NOMO-1 treated with DMSO at 0.1 percent for 48 hours (cell line): ENCODE data around the gene TPST2.

Experiments used
- DNase-seq: peaks from one replicate; lab custom pipeline; 2025; ENCODE audit not compliant: unreplicated experiment; lab: John Stamatoyannopoulos, UW

TPST2 gene

DNA sequence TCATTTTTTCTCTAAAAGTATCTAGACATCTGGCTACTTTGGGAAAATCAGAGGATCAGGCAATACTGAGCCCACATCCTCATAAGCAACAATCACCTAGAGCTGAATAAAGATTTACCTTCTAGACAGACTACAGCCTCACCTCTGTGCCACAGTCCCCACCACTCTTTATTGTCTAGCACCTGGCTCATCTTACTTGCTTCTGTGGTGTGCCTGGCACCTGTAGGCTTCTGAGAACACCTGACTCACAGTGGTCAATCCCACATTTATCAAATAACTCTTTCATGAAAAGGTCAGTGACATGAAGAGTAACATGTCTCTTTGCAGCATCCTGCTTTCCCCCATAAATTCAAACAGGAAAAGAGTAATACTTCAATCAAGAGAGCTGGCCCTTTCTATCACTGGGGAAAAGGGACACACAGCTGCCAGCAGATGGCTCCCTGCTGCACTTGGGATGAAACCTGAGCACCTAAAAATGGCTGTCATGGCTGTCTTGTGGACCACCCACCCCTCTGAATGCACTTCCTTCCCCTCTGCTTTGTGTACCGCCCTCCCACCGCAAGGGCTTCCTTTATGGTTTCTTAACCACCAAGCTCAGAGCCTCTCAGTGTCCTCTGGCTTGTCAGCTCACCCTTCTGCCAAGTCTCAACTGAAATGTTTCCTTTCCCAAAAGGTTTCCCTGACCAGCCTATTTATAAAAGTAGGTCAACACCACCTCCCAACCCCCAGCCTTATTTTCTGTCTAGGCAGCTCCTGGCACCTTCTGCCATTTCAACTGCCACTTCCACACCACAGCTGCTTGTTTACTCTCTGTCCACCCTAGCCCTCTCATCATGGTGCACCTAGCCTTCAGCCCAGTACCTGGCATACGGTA lies 87.0 kb downstream of the TPST2 start:
- peak; percentile 81 for DNase-seq

- DNase-seq: no peak
Measured at GRCh38 chr22:26501996-26502395, 87.9 kb downstream of the TPST2 start.

DNA sequence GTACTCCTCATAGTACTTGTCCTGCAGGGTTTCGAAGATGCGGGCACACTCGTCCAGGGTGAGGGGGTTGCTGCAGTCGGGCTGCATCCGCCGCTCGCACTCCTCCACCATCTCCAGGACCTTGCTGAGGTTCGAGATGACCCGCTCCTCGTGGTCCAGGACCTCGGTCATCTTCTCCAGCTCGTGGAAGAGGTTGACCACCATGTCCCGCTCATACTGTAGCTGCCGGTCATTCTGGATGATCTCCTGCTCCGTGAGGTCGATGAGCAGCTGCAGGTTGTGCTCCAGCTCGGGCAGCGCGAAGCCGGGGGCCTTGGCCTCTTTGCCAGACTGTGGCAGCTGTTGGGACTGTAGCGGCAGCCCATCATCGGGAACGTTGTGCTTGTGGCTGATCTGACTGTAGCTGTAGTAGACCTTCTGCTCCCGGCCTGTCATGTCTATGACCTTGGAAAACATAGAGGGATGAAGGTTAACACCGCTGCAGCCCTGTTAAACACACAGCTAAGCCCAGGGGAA lies 90.7 kb downstream of the TPST2 start:
- no peak for DNase-seq

- DNase-seq: no peak
Measured at GRCh38 chr22:26496456-26496855, 93.5 kb downstream of the TPST2 start.

DNA sequence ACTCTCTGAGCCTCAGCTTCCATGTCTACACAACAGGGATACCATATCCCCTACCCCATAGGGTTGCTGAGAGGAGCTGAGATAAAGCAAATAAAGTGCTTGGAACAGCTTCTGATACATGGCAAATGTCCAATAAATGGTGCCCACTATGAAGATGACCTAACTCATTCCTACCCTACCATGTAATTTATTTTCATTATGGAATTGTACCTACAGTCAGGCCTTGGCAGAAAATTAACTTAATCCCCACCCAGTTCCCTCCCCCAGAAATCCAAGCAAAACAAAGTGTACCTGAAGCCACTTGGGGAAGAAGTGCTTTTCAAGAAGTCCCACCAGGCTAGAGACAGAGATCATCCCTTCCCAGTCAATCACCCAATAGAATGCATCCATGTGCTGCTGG lies 95.4 kb downstream of the TPST2 start:
- DNase-seq: no peak

DNA sequence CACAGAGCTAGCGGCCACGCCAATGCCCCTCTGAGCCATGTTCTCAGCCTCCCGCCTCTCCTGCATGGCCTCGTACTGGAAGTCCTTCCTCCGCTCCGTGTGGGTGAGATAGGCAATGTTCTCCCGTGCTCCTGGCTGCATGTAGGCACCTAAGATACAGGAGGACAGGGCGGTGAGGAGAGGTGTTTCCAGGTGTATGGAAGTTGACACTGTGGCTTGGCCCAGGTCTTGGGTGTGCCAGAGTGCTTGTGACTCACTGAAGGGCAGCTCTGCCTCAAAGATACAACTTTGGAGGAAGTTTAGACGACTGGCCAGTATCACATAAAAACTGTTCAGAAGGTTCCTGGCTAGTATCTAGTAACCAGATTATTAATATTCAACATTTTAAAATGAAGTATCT lies 97.7 kb downstream of the TPST2 start:
- DNase-seq: no peak

GRCh38 chr22:26489447-26490036 lies 100.4 kb downstream of the TPST2 start:
- DNase-seq: no peak

DNA sequence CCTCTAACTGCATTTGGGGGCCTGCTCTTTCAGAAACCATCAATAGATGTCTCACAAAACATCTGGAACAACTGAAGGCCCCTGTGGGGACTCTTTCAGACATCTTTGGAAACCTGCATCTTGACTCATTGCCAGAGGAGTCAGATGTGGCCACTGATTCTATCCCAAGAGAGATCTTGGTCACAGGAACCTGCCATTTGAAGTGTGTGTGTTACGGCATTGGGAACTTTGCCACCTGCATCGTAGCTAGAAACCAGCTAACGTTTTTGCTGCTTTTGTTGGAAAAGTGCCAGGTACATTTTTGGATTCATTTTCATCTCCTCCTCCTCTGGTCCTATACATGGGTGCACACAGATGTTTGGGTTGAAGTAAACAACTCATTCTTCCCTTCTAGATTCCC lies 101.9 kb downstream of the TPST2 start:
- DNase-seq: no peak

DNA sequence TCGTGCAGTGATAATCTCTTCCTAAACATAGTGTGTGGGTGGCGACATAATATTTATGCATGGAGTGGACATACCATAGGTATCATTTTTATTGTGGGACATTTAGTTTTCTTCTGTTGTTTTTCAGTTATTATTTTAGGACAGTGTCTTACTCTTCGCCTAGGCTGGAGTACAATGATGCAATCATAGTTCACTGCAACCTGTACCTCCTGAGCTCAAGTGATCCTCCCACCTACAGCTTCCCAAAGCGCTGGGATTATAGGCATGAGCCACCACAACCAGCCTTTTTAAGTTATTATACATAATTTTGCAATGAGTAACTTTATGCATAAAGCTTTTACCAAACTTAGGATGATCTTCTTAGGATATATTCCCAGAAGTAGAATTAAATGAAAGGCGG lies 103.5 kb downstream of the TPST2 start:
- no peak for DNase-seq

DNA sequence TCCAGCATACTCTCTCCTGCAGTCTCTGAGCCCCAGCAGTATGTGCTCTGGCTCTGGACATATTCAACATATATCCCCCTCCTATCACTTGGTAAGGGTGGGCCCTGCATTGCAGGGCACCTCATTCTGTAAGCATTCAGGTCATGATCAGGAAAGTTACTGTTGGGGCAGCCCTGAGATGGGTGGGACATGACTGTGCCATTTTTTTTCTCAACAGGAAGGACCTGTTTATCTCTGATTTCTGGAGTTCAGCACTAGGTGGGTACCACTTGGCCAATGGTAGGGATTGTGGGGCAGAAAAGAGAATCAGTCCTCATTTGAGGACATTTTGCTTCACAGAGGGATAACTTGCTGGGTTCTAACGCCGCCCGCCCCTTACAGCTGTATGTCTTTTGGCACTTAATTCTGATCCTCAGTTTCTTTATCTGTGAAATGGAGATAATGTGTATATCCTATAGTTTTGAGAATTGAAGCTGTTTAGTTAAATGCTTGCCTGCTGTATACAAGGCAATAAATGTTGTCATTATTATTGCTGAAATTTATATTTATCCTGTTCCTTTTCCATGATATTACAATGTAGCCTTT lies 104.0 kb downstream of the TPST2 start:
- no peak for DNase-seq

GRCh38 chr22:26485013-26485412 lies 104.9 kb downstream of the TPST2 start:
- no peak for DNase-seq

- DNase-seq: no peak
Measured at GRCh38 chr22:26484360-26484706, 105.6 kb downstream of the TPST2 start.

GRCh38 chr22:26483439-26484359 lies 106.2 kb downstream of the TPST2 start, which contains the start of the genes HPS4 and SRRD:
Gene HPS4 (minus strand): TSS chr22:26483783. CDS start chr22:26481762, 2,021 bp downstream.
Gene SRRD (plus strand): TSS chr22:26483877. CDS start chr22:26483891, 14 bp downstream.
- peak; percentile 79 for DNase-seq

DNA sequence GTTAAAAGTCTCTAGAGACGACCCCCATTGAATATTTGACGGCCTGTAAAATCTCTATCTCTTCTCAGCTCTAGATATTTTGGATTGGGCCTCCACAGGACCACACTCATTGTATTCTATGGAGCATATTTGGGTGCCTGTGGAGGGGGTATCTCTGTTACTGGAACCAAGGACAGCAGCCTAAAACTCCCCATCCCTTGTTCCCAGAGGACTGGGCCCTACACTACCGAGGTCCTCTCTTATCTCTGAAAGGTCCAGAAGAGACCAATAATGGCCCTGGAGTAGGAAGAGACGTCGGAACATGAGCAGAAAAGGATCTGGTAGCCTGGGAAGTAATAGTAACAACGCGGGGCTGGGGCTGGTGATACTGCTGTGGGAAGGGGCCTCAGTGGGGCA lies 106.9 kb downstream of the TPST2 start:
- DNase-seq: no peak

- peak; percentile 10 for DNase-seq
Measured at GRCh38 chr22:26482161-26482560, 107.8 kb downstream of the TPST2 start.

DNA sequence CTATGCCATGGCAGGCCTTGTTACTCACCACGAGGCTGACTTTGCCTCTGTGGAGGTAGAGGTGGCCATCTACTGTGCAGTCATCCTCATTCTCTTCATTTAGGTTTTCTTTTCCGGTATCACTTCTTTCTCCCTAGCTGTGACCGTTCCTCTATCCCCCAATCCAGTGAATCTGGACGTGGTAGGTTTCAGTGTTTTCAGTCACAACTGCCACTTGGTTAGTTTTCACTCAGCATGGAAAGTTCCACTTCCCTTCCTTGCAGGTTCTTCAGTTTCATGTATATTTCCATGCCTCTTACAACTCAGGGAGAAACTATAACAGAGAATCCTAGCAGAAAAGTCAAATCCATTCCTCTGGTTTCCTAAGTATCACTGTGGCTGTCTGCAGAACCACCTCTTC lies 108.2 kb downstream of the TPST2 start:
- DNase-seq: no peak

DNA sequence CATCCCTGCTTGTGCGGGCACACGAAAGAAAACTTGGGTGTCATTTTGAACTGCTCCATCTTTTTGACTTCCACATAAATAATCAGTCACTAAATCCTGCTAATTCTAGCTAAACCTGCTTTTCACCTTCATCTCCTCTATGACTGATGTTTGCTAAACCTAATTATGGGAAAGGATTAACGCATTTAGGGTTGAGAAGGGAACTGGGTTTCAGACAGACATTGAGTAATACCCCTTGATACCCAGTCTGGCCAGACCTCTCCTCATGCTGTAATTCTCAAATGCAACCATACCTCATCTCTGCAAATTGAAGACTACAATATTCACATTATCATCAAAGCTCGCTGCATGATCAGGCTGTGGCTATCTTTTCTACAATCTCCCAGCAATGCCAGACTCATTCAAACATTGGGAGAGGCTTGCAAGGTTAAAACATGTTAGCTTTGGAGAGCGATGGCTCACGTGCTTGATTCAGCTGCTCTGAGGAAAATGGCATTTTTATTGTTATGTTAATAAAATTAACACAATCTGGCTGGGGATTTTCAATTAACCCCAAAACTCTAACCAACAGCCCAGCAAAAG lies 108.7 kb downstream of the TPST2 start:
- no peak for DNase-seq

- no peak for DNase-seq
Measured at GRCh38 chr22:26480611-26480932, 109.4 kb downstream of the TPST2 start.

GRCh38 chr22:26479792-26480610 lies 109.9 kb downstream of the TPST2 start:
- peak; percentile 73 for DNase-seq
